Kasumi-1 (cell line): ENCODE measurements around the gene SSH2.
"Not testable (repeated sequence)": the region's sequence is repeated elsewhere in the genome, so short reads cannot be mapped to it uniquely, and the experiment has no call there.

Source experiments
- DNase-seq, 2 experiments: peaks; one replicate each; lab custom pipeline; 2025; lab: John Stamatoyannopoulos, UW

The SSH2 gene

DNA sequence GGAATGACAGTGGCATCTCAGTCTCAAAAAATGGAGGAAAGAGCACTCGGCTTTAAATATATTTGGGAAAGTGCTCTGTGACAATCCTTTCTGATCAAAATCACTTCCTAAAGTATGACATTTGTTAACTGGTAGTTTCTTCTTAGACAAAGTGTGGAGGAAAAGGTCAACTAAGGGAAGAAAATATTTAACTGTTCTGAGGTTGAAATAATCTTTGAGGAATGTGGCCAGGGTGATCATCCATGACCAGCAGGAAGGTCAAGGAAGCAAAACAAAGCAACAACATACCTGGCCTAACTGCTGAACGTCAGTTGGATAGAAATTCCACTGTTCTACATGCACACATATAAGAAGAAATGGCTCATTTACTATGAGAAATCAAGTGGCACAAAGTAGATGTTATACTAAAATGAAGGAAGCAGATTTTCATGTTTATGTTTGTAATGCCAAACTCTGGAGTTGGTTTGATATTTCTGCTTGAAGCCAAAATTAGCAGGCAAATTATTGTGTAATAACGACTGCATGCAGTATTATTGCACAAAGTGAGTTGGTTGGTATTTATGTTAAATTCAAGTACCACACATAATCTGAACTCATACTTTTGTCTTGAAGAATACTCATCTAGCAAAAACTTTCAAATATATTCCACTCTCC, 220.0 kb downstream of the SSH2 start:
- DNase-seq = no peak

DNA sequence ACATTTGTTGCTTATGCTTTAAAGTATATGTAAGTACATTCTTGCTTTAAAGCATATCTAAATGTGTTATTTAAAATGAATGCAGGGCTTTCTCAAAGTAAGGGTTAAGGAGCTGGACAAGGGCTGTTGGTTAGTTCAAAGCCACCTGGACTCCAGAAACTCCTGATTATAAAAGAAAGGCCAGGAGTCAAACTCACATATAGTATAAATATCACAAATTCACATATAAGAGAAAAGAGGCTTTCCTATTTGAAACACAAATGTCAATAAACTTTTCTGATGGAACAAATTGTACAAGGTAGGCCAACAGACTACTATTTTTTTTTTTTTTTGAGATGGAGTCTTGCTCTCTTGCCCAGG, 222.8 kb downstream of the SSH2 start:
- DNase-seq = no peak

DNA sequence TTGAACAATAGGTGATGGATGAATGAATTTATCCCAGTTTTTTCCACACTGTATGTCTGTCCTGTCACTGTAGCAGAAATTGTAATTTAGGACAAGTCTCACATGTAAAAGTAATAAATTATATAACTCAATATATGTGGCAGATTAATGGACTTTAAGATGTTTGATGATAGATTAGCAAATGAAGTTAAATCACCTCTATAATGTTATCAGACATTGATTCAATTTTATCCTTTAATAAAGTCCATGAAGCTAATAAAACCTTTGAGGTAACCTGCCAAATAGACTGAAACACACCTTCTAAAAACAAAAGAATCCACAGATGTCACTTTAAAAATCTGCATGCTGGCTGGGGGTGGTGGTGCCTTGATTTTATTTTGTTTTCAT, 224.0 kb downstream of the SSH2 start:
- DNase-seq = no peak

DNA sequence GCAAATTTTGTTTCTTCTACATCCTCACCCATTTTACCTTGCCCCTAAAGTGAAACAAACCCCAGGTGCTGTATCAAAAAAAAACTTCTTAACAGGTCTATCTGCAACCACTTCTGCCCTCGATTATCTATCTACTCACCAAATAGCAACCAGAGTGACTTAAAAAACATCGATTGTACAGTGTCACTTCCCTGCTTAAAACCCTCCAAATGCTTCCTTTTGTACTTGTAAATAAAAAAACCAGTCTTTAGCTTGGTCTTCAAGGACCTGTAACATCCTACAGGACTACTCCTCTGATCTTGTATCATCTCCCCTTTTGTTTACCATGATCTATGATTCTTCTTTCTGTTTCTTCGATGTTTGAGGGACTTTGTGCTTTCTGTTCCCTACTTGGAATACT, 224.6 kb downstream of the SSH2 start:
- no peak for DNase-seq

DNA sequence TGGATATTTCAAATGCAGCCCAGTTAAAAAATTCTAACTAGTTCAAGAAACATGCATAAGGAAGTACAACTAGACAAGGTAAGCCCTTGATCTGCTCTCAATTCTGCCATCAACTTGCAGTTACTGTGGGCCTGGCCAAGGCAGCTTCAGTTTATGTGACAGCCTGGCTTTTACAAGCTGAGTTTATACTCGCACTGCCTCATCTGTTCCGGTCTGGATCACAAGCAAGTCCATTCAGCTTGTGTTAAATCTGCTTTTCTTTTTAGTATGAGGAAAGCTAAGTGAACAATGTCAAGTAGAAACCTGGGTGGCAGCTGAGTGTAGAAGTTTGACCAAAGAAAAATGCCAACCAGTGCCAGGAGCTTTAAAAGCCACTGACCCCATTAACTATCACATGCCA, 230.7 kb downstream of the SSH2 start:
- DNase-seq = no peak

DNA sequence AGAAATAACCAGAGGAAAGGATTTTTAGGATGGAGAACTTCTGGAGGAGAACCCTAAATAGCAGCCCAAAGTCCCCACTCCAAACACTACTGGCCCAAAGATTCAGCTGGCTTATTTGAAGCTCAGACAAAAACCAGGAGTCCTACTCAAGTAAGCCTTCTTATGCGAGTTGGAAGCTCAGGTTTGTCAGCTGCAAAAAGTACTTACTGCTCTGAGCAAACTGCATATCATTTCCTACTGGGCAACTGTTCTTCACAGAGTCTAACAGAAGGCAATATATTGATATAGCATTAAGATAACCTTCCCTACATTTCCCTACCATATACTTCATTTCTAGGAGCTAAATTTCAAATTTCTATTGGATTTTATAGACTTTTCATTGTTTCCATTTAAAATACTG, 231.2 kb downstream of the SSH2 start:
- DNase-seq = no peak

DNA sequence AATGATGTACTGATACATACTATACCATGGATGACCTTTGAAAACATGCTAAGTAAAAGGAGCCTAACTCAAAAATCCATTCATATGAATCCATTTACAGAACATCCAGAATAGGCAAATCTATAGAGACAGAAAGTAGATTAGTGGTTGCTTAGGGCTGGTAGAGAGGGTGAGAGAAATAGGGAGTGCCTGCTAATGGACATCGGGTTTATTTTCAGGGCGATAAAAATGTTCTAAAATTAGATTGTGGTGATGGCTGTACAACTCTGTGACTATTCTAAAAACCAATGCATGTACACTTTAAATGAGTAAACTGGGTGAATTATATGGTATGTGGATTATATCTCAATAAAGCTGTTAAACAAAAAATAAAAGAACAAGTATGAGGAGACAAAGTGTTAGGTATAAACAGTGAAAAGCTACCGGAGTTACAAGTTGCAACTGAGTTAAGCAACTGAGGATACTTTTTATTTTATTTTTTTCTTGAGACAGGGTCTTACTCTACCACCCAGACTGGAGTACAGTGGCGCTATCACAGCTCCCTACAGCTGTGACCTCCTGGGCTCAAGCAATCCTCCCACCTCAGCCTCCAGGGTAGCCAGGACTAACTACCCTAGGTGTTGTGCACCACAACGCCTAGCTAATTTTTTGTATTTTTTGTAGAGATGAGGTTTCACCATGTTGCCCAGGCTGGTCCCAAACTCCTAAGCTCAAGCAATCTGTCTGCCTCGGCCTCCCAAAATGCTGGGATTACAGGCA, 231.8 kb downstream of the SSH2 start:
- DNase-seq = no peak

DNA sequence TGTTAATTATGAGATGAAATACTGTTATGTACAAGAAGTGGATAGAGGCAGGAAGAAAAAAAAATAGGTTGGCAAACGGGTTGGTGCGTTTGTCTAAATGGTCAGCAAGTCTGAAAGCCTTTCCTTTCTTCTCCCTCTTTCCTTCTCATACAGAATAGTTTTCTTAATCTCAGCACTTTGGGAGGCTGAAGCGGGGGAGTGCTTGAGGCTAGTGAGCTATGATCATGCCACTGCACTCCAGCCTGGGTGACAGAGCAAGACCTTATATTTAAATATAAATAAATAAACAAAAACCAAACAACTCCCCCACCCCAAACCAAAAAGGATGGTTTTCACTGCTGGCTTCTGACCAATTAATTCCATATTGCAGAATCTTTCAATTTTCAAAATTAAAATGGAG, 232.7 kb downstream of the SSH2 start:
- DNase-seq = no peak

DNA sequence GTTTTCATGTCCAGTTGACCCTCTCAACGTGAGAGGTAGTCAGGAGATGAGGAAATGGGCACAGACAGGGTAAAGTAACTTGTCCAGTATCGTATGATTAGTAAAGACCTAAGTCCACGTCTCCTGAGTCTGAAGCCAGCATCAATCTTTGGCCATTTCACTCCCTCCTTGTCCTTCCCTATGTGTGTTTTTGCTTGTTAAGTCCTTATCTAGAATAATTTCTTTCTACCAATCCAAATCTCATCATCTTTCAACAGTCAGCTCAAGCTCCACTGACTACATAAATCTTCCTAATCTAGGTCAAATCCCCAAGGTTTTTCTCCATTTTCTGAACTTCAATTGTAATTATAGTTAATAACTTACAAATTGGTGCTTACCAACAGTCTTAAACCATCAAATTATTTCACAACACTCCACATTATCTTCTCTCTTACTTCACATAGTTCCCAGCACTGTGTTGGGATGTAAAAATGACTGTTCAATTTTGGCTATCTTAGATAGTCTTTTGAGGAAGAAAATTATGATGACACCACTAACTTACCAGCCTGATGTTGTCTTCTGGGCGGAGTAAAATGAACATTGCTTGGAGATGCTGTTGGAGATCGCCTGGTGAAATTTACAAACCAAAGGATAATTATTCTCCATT, 235.0 kb downstream of the SSH2 start:
- DNase-seq = no peak

DNA sequence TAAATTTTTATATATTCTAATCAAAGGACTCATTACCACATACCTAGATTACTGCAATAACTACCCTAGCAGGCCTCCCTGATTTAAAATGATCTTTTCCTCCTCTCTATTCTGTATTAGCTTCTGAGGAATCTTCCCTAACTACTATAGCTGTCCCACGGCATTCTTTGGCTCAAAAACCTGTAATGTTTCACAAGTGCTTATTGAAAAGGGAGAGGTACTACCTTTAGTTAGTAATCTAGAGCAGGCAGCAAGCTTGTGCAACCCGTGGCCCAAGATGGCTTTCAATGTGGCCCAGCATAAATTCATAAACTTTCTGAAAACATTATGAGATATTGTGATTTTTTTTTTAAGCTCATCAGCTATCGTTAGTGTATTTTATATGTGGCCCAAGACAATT, 236.3 kb downstream of the SSH2 start:
- no peak for DNase-seq

DNA sequence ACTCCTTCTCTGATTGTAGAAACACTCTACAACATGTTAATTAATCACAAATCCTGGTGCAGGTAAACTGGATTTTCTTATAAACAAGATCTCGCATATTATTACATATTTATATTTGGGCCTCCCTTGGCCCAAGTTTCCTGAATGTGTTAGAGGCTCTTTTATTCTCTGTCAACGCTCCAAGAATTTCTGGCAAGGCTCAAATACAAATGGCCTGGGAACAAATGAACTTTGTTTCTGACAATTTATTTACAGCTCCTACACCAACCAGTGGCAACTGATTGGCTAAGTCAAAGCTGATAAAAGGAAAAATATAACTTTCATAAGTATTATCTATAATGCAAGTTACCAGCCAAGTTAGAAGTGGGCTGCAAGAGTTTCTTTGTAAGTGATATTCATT, 242.4 kb downstream of the SSH2 start:
- no peak for DNase-seq

DNA sequence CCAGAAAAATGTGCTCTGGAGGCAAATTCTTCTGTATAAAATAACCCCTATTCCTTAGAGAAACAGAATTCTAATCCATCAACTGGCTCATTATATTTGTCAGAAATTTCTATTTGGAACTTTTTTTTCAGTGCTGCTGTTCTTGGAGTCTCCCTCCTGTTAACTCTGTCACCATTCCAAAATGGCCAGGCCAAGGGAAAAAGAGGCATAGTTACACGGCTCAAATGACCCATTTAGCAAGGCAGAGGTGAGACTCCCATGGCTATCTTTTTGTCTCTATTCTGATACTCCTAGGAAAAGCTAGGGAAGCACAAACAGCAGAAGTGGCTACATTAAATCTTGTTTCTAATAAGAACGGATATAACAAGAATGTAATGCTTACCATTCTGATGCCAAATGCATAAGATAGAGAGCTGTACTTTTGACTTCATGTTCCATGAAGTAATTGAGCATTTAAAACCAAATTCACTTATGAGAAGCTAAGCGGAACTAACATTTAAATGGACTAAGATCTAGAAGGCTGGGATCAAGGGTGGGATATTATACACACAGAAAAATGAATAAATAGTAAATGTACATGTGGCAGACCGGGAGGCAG, 242.9 kb downstream of the SSH2 start:
- no peak for DNase-seq

DNA sequence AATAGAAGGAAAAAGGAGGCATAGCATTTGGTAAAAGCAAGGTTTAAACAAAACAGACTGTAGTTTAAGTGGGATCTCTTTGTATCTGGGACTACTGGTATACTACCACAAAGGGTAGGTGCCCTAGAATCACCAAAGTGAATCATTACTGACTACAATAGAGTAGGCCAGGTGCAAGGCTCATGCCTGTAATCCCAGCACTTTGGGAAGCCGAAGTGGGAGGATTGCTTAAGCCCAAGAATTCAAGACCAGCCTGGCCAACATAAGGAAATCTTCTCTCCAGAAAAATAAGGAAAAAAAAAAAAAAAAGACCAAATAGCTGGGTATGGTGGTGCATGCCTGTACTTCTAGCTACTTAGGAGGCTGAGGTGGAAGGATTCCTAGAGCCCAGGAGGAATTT, 246.5 kb downstream of the SSH2 start:
- no peak for DNase-seq

DNA sequence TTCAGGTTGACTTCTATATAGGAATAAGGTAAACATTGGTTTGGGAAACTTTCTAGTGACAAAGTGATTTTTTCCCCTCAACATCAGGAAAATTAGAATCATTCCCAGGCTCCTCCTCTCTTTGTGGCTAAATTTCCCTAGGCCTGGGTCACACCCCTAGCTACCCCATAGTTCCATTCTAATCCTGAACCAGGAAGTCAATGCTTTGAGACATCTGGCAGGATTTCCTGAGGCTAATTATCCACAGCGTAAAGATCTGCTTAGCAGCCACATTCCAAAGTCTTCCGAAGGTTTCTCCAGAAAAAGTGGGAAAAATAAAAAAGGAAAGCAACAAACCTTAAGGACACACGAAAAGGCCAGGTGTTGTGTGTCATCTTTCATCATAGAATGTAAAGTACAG, 247.0 kb downstream of the SSH2 start:
- peak; percentile 23 to 29 for DNase-seq

DNA sequence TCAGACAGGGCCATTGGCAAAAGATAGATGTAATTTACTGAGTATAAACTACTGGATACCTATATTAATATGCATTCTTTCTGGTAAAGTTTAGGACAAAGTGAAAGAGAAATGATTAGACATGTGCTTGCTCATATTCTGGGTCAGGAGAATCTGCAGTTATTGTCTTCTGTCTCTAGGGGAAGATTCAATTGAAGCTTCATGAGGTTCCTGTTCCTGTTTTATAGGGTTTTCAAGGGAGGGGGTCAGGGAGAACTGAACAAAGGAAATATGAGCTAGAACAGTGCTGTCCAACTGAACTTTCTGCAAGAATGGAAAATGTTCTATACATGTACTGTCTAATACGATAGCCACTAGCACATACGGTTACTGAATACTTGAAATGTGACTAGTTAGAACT, 248.0 kb downstream of the SSH2 start:
- DNase-seq = peak; percentile 96 to 97

DNA sequence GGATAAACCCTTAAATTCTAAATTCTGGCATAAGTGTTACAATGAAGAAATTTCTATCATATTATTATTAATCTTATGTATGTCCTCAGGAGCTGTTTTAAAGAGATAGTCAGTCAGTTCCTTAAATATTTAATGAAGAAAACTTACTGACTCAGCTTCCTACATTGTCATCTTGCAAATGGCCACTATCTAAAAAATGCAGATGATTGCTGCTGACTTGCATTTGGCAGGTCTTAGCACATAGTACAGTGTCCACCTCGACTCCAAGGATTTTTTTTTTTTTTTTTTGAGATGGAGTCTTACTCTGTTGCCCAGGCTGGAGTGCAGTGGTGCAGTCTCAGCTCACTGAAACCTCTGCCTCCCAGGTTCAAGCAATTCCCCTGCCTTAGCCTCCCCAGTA, 252.2 kb downstream of the SSH2 start:
- DNase-seq = no peak

DNA sequence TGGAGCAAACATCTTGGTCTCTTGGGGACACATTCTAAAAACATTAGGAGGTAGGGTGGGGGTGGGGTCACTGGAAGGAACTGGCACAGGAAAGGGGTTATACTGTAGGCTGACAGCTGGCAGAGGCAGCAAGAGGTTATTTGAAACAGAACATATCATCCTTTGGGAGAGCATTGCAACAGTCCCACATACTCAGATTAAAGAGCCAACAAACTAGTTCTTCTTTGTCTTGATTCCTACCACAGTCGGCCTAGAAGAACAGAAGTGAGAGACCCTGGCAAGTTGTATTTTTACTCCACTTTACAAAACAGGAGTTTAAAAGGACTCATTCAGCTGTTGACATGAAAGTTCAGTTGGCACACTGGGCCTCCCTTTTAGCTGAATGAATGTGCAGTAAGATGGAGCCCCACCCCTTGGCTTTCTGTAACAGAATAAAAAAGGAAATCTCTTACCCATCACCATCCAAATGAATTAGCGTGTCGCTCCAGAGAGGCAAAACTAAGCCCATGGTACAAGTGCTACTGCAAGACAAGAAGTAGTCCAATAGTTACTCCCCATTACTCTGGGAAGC, 252.7 kb downstream of the SSH2 start:
- DNase-seq = peak in 1 of 2 experiments; percentile 12

DNA sequence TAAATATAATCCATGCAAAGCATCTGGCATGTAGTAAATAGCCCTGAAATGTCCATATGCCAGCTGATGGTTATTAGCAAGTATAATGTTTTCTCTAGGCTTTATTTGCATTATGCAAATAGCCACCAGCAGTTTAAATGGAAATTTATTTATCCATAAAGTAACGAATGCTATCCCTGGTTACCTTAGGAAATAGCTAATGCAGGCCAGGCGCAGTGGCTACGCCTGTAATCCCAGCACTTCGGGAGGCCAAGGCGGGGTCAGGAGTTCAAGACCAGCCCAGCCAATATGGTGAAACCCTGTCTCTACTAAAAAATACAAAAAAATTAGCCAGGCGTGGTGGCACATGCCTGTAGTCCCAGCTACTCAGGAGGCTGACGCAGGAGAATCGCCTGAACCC, 254.1 kb downstream of the SSH2 start:
- not testable (repeated sequence) for DNase-seq

DNA sequence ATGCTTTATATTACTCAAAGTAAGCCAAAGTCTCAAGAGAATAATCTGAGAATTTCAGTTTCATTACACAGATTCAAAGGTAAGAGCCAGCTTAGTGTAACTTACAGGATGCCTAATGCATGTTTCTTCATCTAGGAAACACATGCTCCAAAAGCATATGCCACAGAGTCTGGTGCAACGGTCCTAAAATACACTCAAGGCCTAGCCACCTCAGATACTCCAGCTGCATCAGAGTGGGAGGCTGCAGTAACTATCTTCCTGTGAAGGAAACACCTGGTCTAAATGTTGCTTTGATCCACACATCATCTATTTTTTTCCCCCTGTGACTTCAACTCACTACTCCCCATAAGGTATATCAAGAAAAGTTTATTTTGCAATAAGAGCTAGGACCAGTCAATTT, 255.7 kb downstream of the SSH2 start:
- peak; percentile 83 to 92 for DNase-seq

DNA sequence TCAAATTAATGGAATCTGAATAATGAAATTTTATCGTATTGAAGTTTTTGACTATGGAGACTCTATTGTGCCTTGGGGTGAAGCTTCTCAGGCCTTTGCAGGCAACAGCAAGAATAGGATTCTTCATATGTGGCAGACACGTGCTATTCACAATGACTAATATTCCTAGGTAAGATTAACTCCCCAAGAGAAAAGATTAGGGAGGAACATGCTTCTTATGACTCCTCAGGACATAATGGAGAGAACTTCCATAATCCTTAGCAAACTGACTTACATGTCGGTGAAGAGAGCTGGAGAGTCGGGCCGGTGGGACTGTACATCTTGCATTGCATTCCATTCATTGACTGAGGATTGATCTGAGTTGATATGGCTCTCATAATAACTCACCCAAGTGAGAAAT, 258.4 kb downstream of the SSH2 start:
- no peak for DNase-seq

DNA sequence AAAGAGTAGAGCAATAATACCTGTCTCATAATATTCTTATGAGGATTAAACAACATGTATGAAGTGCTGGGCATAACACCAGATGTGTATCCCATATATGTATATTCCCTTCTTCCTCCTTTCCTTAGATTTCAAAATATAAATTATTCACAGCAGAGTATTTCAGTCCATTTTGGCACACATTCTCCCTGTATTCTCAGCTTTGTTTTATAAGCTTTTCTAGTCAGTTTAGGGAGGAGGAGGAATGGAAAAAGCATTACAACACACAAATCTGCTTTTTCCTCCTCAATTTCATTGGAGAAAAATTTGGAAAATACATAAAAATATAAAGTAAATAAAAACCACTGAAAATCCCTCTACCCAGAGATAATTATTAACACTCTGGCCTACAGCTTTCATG, 260.8 kb downstream of the SSH2 start:
- DNase-seq = no peak

DNA sequence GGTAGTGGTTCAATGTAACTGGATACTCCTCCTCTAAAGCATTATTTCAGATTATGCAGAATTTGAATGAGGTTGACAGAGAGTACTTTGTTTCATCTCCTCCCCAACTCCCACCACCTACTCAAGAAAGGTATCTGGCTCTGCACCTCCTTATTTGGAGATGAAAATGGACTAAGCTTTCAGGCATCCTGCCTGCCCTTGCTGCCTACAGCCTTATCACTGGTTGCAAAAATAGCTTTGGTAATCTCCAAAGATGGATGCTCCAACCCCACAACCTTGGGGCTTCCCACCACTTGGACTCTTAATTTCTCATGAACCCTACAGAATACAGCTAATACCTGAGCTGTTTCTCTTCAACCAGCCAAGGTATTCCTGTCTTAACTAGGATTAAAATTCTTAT, 262.1 kb downstream of the SSH2 start:
- DNase-seq = no peak

DNA sequence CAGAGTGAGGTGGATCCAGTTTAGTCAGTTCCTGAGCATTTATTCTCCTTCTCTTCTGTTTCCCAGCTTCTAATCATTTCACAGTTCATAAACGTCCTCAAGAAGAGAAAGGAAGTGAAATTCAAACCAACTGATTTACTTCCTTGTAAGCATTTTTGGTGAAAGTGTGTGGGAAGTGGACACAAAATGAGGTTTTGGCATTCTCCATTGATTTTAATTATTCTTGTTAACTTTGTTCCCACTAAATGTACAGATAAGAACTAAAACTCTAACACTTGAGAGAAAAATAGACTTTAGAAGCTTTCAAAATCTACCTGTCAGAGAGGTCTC, 264.6 kb downstream of the SSH2 start:
- no peak for DNase-seq
